GM11168 (cell line): ENCODE data around the gene USH1C.

Experiments
- in situ Hi-C: fragments of 300-500 bp; cut with MboI; formaldehyde crosslinking; loops from one replicate; pipeline ENCODE4 v1.12.0; 2022; ENCODE audit warnings: low sequenced_read_pairs; ENCODE audit not compliant: unreplicated experiment

Gene USH1C

GRCh38 chr11:17550450-17551346, 6.5 kb upstream of the USH1C start:
- in situ Hi-C loops, result no loop called here

DNA sequence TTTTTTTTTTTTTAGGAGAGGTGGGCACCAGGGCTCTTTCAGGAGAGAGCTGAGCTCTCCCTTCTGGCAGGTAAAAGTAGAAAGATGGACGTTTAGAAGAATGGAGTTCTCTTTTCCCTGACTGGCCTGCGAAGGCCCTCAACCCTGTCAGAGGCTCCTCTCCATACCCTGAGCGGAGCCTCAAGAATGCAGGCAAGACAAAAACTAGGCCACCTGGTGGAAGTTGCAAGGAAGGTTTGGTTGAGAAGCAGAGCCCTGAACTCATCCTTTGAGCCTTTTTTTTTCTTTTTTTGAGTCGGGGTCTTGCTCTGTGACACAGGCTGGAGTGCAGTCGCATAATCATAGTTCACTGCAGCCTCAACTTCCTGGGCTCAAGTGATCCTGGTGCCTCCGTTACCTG, 4.2 kb upstream of the USH1C start:
- in situ Hi-C loops, result no loop called here

- in situ Hi-C loops, result no loop called here
These were observed 3.7 kb upstream of the USH1C start for GRCh38 chr11:17547932-17548331.

- in situ Hi-C loops, result no loop called here
These were observed 2.9 kb upstream of the USH1C start, which contains the start of gene OTOG for GRCh38 chr11:17547051-17547577. Gene OTOG, plus strand, starts transcription at chr11:17547259. Its CDS starts 114 bp downstream, at chr11:17547373.

DNA sequence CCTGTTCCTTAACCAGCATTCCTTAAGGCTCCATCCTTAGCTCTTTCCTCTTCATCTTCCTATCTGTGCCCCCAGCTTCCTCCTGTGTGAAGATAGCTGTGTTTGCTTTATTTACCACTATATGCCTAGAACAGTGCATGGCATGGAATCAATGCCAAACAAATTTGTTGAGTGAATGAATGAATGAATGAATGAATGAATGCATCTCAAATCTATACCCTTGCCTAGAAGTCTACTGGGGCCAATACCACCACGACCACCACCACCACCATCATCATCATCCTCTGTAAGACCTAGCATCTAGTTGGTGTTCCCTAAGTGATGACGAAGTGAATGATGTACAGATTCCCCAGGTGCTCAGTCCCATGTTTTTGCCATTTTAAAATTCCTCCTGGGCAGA, 2.0 kb upstream of the USH1C start:
- in situ Hi-C loops, result no loop called here

DNA sequence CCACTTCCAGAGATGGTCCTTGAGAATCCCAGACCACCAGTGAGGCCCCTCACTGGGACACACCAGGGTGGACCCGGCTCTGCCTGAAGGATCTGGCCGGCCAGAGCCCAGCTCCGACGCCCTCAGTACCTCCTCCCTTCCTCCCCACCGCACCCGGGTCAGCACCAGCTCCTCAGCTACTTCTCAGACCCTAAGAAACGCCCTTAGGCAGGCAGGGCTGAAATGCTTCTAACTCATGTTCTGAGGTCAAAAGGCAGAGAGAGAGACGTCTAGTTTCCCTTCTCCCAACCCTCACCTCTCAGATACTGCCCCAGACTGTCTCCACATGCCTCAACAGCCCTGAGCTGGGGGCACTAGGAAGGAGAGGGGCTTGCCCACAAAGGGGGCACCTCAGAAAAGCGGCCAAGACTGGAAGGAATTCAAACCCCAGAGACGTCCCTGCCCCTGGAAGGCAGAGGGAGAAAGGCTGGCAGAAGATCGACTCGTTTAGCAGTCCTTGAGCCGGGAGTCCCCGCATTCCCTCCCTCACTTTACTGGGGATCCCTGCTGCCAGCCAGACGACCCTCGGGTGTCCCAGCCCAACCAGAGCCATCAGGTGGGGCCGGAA, 539 bp downstream of the USH1C start:
- in situ Hi-C loops, result no loop called here

DNA sequence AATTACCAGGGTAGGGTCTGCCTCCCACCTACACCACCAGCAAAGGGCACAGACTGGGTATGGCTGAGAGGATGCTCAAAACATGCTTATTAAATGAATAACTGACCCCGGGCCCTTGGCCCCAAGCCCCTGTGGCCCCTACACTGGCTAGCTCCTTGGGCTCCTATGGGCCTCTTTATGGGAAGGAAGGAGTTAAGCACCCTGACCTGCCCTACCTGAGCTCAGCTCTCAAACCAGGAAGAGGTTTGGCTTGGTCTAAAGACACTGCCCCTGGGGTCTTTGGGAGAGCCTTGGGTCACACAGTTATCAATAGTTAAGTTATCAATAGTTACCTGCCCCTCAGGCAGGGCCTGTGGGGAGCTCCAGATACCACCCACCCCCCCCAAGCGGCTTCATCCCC, 1.2 kb downstream of the USH1C start:
- in situ Hi-C loops, result no loop called here

DNA sequence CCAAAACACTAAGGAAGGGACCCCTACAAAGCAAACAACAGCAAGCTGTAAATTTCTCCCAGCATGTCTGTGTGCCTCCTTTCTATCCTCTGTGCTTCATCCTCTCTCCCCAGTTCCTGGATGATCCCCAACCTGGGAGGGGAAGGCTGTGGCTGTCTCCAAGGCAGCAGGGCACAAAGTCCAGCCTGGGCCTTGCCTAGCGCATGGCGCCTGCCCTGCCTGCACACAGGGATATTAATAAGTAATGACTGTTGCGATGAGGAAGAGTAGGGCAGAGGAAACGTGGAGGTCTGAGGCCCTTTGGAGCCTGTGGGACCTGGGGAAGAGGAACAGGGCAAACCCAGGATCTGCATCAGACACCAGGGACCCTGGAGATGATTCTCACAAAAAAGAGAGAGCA, 2.0 kb downstream of the USH1C start:
- in situ Hi-C loops, result no loop called here

- in situ Hi-C loops, result no loop called here
These were observed 2.8 kb downstream of the USH1C start for GRCh38 chr11:17541330-17541885.

DNA sequence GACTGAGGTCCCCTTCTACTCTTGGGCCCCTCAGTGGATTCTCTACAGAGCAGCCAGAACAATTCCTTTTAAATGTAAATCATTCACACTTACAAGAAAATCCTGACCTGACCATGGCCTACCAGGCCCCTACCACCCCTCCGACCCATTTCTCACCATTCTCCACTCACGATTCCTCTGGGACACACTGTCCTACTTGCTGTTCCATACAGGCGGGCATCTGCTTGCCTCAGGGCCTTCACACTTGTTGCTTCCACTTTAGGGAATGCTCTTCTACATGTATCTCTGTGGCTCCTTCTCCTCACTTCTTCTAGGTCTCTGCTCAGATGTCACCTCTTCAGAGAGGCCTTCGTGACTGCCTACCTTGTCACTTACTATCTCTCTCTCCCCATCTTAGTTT, 3.4 kb downstream of the USH1C start:
- in situ Hi-C loops, result no loop called here

- in situ Hi-C loops, result no loop called here
These were observed 5.5 kb downstream of the USH1C start for GRCh38 chr11:17538731-17539130.

GRCh38 chr11:17538054-17538453, 6.2 kb downstream of the USH1C start:
- in situ Hi-C loops, result no loop called here

GRCh38 chr11:17537261-17537660, 7.0 kb downstream of the USH1C start:
- in situ Hi-C loops, result no loop called here

DNA sequence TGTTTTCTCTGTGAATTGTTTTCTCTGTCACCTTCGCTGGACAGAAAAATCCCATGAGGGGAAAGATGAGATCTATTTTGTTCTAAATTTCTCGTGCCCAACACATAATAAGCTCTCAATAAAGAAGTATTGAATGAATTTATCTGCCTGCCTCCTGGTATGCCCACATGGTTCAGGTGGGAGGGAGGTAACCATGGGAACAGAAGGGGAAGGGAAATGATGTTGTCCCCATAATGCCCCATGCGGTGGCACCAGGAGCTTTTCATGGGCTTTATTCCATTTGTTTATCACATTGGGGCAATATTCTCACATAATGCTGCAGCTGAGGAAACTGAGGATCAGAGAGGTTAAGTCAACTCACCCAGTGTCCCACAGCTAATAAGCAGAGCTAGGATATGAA, 8.7 kb downstream of the USH1C start:
- in situ Hi-C loops, result no loop called here

- in situ Hi-C loops, result no loop called here
These were observed 10.3 kb downstream of the USH1C start for GRCh38 chr11:17533778-17534415.

DNA sequence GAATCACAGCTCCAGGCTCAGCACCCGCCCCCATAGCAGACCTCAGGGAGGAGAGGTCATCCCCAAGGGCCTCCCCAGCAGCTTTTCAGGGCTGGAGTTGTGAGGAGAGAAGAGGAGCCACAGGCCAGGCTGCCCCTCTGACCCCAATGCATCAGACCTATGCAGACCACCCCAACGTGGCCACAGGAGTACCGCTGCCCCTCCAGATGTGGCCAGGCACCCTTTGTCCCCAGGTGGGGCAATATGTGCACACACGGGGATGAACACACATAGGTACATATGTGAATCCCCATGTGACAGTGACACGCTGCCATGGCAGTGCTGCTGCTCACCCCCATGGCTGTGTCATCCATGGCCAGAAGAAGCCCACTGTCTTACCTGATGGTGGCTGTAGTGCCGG, 10.9 kb downstream of the USH1C start:
- in situ Hi-C loops, result no loop called here

GRCh38 chr11:17532784-17533183, 11.4 kb downstream of the USH1C start:
- in situ Hi-C loops, result no loop called here

DNA sequence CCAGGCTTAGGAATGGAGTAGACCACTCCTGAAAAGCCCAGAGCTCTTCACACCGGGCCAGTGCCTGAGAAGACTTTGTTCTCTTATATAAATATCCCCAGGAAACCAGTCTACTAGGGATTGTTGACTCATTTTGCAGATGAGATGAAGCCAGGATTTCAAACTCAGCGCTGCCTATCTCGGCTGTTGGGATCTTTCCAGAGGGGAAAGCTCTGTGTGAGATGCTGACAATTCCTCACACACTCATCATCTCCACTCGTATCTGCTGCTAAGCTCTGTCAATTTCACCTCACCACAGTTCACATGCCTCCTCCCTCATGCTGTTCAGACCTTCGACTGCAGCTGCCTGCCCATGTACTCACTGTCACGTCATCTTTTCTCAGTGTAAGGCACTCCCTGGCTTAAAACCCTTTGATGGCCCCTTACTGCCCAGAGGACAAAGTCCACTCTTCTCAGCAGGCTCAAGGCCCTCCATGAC, 12.5 kb downstream of the USH1C start:
- in situ Hi-C loops, result no loop called here

DNA sequence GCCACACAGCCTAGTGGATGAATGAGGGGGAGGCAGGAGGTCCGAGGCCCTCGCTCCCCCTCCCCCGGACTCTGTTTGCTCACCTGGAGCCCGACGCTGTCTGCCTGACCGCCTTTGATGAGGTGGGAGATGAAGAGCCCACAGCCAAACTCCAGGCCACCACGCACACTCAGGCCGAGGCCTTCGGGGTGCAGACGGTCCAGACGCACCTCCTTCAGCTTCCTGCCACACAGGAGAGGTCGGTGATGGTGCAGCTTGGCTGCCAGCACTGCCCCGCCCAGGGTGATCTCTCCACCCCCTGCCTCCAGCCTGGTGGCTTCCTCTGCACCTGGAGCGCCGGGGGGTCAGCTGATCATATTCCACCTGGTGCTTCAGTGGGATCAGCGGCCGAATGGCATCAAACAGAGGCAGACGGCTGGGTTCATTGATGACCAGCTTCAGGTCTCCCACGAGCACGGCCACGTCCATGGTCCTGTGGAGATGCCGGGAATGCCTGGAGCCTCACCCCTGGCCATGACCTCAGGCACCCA, 13.1 kb downstream of the USH1C start:
- in situ Hi-C loops, result no loop called here

DNA sequence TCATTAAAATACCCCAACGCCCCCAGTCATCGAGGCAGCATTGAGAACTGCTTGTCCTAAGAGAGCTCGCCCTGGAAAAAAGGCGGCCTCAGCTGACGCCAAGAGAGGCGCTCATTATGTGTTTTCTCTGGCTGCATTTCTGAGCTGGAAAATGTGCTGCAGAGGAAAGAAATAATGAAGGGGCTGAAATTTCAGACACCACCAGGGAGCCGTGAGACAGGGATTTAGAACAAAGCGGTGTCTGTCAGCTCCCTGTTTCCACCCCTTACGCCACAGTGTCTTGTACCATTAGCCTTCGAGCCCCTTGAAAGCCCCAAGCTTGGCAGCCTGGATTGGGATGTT, 14.4 kb downstream of the USH1C start:
- in situ Hi-C loops, result no loop called here
